ENCODE measurements around the gene ZNHIT3.

GRCh38 chr17:36501963-36502362, 15.5 kb downstream of the ZNHIT3 start:
- TF ChIP-seq RFX5 (IDR thresholded peaks at IDR 0.05; ENCODE audit: low read depth, low read length) (no peak), POLR2A (IDR thresholded peaks at IDR 0.05; ENCODE audit: low read depth, low read length) (no peak), CTCF (conservative IDR thresholded peaks at IDR 0.05; ENCODE audit: low read depth, low read length) (no peak), CEBPB (IDR thresholded peaks at IDR 0.05; ENCODE audit: low read depth, low read length) (no peak)
- TF ChIP-seq, protein P1, sequence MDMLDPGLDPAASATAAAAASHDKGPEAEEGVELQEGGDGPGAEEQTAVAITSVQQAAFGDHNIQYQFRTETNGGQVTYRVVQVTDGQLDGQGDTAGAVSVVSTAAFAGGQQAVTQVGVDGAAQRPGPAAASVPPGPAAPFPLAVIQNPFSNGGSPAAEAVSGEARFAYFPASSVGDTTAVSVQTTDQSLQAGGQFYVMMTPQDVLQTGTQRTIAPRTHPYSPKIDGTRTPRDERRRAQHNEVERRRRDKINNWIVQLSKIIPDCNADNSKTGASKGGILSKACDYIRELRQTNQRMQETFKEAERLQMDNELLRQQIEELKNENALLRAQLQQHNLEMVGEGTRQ (IDR thresholded peaks at IDR 0.05; ENCODE audit: low read depth, low read length), result no peak

Measured in IMR-90 (cell line).